Midbrain (tissue), 1 donor: ENCODE data around the gene API5.

Source experiments
- DNase-seq: peaks from one replicate; lab custom pipeline; 2025; lab: John Stamatoyannopoulos, UW

Gene API5

DNA sequence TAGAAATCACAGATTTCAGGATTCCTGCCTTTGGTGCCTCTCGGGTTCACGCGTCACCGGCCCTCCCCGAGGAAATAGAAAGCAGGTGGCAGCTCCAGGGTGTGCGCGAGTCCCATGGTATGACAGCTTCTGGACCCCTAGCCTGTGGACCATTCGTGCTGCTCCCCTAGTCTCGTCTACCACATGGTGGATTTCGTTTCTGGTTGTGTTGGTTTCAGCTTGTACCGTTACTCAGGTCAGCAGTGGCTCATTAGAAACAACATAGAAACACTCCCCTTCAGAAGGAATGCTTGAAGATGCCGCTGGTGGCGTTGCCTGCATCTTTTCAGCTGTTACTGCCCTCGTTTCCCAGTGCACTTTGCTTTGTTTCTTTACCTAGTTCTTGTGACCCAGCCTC lies 47.6 kb downstream of the API5 start:
- no peak for DNase-seq

GRCh38 chr11:43360361-43361032 lies 48.7 kb downstream of the API5 start:
- no peak for DNase-seq

GRCh38 chr11:43366677-43367076 lies 54.9 kb downstream of the API5 start:
- no peak for DNase-seq

DNA sequence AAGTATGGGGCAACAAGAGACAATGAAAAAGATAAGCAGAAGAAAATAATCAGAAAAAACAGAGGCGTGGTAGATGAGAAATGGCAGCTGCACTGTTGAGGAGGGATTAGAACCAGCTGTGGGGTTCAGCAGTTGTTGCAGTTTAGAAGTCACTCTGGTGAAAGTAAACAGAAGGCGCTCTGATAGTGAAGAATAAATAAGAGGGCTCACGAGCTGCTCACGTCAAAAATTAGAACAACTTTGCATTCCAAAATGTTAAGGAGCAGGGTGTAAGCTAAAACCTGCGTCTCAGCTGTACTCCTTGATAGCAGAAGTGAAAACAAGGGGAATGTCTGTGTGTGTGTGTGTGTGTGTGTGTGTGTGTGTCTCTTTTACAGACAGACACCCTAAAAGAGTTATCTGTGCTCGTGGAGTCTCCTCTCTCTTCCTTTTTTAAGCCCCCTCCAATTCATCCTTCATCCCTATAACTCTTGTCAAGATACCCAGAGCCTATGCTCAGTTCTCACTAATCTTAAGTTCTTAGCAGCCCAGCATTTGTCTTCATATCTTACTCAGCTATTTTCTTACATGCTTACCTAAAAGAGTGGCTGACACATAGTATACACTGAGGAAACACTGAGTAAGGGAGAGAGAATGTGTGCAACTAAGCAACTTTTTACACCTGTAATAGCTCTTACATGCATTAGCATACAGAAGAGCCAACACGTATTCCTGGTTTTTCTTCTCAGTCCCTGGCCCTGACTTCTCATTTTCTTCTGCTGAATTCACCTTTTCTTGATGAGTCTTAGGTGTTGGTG lies 55.8 kb downstream of the API5 start:
- no peak for DNase-seq

GRCh38 chr11:43376065-43376464 lies 64.3 kb downstream of the API5 start:
- DNase-seq: no peak

DNA sequence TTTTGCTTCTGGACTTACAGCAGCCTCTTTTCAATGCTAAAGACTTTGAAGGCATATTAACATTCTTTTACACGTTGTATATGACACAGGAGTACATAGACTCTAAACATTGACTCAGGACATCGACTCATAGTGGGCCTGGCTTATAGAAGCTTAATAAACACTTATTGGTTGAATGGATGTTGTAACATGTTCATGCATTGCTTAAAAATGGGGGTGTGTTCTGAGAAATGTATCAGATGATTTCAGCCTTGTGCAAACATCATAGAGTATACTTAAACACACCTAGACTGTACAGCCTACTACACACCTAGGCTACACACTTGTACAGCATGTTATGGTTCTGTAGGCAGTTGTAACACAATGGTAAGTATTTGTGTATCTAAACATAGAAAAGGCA lies 64.8 kb downstream of the API5 start:
- no peak for DNase-seq

DNA sequence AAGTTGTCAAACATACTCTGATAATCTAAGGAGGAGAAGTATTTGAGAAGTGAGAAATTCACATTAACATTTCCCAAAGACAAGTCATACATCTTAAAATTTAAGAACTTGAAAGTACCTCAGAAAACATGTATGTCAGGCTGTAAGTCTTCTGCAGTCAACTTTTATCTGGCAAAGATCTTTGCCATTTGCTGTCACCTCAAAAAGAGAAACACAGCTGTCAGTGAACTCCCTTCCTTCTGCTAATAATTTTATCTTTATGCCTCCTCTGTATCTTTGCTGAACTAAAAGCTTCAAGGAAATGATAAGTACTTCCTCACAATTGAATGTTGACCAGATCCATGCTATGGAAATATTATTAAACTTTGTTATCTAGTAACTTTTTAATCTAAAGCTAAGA lies 65.6 kb downstream of the API5 start:
- DNase-seq: no peak

DNA sequence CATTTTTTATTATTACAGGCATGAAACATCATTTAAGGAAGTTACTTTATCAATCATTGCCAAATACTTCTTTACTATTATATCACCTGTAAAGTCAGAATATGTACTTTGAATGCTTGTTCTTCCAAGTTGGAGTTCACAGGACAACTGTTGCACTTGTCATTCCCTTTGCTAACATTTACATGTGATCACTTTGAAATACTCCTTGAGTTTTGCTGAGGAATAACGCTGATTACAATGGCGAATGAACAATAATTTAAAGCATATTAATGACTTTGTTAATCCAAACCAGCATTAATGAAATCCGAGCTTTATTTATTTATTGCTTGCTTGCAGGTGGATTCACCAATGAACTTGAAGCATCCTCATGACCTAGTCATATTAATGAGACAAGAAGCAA lies 67.1 kb downstream of the API5 start:
- no peak for DNase-seq

DNA sequence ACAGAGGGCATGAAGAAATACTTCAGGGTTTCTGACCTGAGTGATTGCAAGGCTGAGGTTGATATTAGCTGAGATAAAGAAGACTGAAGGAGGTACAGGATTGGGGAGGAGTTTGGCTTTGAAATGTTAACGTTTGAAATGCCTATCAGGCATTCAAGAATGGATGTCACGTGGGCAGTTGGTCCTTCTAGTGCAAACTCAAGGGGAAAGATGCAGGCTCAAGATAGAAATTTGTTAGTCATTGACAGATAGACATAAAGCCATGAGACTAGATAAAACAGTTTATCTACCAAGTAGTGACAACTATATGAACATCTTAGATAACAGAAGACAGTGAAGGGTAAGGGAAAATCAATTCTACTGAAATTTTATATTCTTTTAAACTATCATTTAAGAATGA lies 70.0 kb downstream of the API5 start:
- no peak for DNase-seq

DNA sequence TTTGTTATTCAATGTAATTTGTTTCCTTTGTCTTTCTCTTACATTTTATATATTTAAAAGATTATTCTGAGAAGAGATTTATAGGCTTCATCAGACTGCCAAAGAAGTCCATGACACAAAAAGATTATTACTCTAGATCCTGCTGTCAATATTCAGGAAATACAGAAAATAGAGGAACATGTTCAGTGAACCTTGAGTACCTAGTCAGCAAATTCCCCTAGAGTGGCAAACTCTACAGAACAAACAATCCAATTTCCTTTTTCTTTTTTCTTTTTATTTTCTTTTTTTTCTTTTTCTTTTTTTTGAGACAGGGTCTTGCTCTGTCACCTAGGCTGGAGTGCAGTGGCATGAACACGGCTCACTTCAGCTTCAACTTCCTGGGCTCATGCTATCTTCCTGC lies 70.8 kb downstream of the API5 start:
- no peak for DNase-seq

GRCh38 chr11:43384393-43384792 lies 72.6 kb downstream of the API5 start:
- no peak for DNase-seq

GRCh38 chr11:43392713-43393112 lies 80.9 kb downstream of the API5 start:
- DNase-seq: no peak

GRCh38 chr11:43393765-43394355 lies 82.1 kb downstream of the API5 start:
- no peak for DNase-seq
